ENCODE results near the gene DVL1. TPM values are rescaled to one million over a fixed set of nuclear protein-coding genes. Genes with fewer than 3 reads are reported as not detected.
"Not testable (repeated sequence)": the region's sequence is repeated elsewhere in the genome, so short reads cannot be mapped to it uniquely, and the experiment has no call there.

The DVL1 gene
- total RNA-seq, 4 donors from 2014 or later, result 84.4 to 174 (median 88.9) TPM

GRCh38 chr1:1371364-1371745 lies 22.1 kb upstream of the DVL1 start:
- ATAC-seq, result no peak
- TF ChIP-seq, protein P1, sequence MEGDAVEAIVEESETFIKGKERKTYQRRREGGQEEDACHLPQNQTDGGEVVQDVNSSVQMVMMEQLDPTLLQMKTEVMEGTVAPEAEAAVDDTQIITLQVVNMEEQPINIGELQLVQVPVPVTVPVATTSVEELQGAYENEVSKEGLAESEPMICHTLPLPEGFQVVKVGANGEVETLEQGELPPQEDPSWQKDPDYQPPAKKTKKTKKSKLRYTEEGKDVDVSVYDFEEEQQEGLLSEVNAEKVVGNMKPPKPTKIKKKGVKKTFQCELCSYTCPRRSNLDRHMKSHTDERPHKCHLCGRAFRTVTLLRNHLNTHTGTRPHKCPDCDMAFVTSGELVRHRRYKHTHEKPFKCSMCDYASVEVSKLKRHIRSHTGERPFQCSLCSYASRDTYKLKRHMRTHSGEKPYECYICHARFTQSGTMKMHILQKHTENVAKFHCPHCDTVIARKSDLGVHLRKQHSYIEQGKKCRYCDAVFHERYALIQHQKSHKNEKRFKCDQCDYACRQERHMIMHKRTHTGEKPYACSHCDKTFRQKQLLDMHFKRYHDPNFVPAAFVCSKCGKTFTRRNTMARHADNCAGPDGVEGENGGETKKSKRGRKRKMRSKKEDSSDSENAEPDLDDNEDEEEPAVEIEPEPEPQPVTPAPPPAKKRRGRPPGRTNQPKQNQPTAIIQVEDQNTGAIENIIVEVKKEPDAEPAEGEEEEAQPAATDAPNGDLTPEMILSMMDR (IDR thresholded peaks at IDR 0.05), result no peak
- no peak for TF ChIP-seq POLR2A (IDR thresholded peaks at IDR 0.05)
- no peak for TF ChIP-seq EP300 (IDR thresholded peaks at IDR 0.05)
- no peak for TF ChIP-seq POLR2AphosphoS5 (IDR thresholded peaks at IDR 0.05)
- Histone ChIP-seq H3K4me3 (no peak overlapping the region), H3K4me1 (peaks cover 0 to 43% (median 27%) of the 10 kb centered on the region in 3 donors), H3K27me3 (no peaks in the 10 kb centered on the region), H3K36me3 (peaks cover 0 to 17% of the 10 kb centered on the region in 2 donors), H3K9me3 (no peaks in the 10 kb centered on the region), H3K27ac (peak overlapping the region in 2 of 4 donors; percentile 28 to 69)
- WGBS, 2 donors (ENCODE audit: low coverage in 1 of 2), result 53 to 59% methylated on average over 8 to 9 of the region's 12 CpGs

DNA sequence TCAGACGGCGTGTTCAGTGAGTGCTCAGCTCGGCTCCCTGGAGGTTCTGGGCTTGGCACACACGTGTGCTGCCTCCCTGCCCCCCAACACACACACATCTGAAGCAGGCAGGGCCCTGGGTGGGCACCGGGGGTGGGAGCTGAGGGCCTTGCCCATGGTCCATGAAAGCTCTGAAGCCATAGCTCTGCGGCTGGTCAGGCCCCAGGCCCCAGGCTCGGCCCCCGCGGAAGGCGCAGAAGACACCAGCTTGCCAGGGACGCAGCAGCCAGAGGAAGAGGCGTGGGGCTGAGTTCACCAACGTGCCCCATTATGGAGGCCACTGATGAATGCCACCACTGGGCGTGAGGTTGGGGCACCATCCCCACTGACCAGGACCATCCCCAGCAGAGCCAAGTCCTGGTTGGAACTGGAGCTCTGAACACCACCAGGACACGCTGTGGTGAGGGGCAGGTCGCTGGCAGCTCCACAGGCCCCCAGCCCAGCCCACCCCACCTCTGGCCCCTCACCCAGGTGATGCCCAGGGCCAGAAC lies 21.6 kb upstream of the DVL1 start:
- H3K4me1 ChIP-seq, result peaks cover 0 to 38% (median 23%) of the 10 kb centered on the region in 3 donors
- no peak overlapping the region for H3K4me3 ChIP-seq
- H3K27me3 ChIP-seq, result no peaks in the 10 kb centered on the region
- WGBS, 2 donors (ENCODE audit: low coverage in 1 of 2), result no CpG with 5 or more reads among the region's 16 CpGs
- H3K9me3 ChIP-seq, result no peaks in the 10 kb centered on the region
- no peak for ATAC-seq
- TF ChIP-seq EP300 (IDR thresholded peaks at IDR 0.05) (no peak), POLR2A (IDR thresholded peaks at IDR 0.05) (no peak)
- H3K36me3 ChIP-seq, result peaks cover 0 to 17% of the 10 kb centered on the region in 2 donors
- no peak overlapping the region for H3K27ac ChIP-seq

DNA sequence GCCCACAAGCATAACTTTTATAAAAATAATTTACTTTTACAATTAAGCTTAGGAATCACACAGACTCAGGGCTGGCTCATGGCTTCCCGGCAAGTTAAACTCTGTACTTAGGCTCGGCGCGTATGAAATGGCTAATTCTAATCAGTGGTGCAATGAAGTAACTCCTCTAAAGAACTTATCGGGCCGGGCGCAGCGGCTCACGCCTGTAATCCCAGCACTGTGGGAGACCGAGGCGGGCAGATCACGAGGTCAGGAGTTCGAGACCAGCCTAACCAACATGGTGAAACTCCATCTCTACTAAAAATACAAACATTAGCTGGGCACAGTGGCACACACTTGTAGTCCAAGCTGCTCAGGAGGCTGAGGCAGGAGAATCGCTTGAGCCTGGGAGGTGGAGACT lies 20.9 kb upstream of the DVL1 start:
- not testable (repeated sequence) for H3K27me3 ChIP-seq, H3K27ac ChIP-seq, H3K4me3 ChIP-seq, ATAC-seq, H3K9me3 ChIP-seq
- peaks cover 0 to 35% (median 21%) of the 10 kb centered on the region in 3 donors for H3K4me1 ChIP-seq
- 96% methylated on average over 4 of the region's 14 CpGs; no CpG with 5 or more reads in 1 of the 2 donors for WGBS, 2 donors (ENCODE audit: low coverage in 1 of 2)
- H3K36me3 ChIP-seq, result peaks cover 0 to 17% of the 10 kb centered on the region in 2 donors

- TF ChIP-seq, protein P1 (IDR thresholded peaks at IDR 0.05), result no peak
- TF ChIP-seq EP300 (IDR thresholded peaks at IDR 0.05) (no peak), POLR2AphosphoS5 (IDR thresholded peaks at IDR 0.05) (no peak), POLR2A (IDR thresholded peaks at IDR 0.05) (no peak)
- no peaks in the 10 kb centered on the region for H3K9me3 ChIP-seq
- no peak overlapping the region for H3K4me3 ChIP-seq
- peaks cover 0 to under 1% of the 10 kb centered on the region in 2 donors for H3K36me3 ChIP-seq
- H3K4me1 ChIP-seq, result peaks cover 0 to 13% (median 8%) of the 10 kb centered on the region in 3 donors
- no peak overlapping the region for H3K27ac ChIP-seq
- ATAC-seq, result no peak
- 94 to 100% methylated on average over 4 to 5 of the region's 5 CpGs for WGBS, 2 donors (ENCODE audit: low coverage in 1 of 2)
- H3K27me3 ChIP-seq, result no peaks in the 10 kb centered on the region
Observed at GRCh38 chr1:1367315-1367714, 18.1 kb upstream of the DVL1 start.

GRCh38 chr1:1366699-1367066 lies 17.5 kb upstream of the DVL1 start:
- TF ChIP-seq, protein P1 (IDR thresholded peaks at IDR 0.05), result no peak
- TF ChIP-seq POLR2AphosphoS5 (IDR thresholded peaks at IDR 0.05), result no peak
- TF ChIP-seq POLR2A (IDR thresholded peaks at IDR 0.05), result no peak
- no peak for TF ChIP-seq EP300 (IDR thresholded peaks at IDR 0.05)
- Histone ChIP-seq H3K4me1 (peaks cover 0 to 13% (median 2%) of the 10 kb centered on the region in 3 donors), H3K27ac (no peak overlapping the region), H3K36me3 (no peaks in the 10 kb centered on the region), H3K4me3 (no peak overlapping the region), H3K27me3 (no peaks in the 10 kb centered on the region), H3K9me3 (no peaks in the 10 kb centered on the region)
- ATAC-seq, result no peak
- 91 to 93% methylated on average over 3 of the region's 3 CpGs for whole genome bisulfite sequencing, 2 donors (ENCODE audit: low coverage in 1 of 2)

DNA sequence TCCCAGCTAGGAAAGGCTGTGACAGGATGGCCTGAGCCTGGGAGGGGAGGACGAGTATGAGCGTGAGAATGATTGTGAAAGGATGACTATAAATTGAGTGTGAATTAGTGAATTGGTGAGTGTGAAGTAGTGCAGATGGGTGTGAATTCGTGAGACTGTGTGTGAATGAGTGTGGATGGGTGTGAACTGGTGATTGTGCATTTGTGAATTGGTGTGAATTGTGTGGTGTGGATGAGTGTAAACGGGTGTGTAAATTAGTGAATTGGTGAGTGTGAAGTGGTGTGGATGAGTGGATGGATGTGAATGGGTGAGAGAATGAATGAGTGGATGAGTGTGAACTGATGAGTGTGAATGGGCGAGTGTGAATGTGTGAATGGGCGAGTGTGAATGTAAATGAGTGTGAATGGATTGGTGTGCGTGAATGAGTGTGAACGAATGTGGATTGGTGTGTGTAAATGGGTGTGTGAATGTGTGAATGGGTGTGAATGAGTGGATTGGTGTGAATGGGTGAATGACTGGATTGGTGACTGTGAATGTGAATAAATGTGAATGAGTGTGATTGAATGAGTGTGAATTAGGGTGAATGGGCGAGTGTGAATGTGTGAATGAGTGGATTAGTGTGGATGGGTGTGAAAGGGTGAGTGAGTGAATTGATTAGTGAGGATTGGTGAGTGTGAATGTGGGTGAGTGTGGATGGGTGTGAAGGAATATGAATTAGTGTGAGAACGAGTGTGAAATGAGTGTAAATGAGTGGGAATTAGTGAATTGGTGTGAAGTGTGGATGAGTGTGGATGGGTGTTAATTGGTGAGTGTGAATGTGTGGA lies 16.9 kb upstream of the DVL1 start:
- 75 to 77% methylated on average over 10 of the region's 10 CpGs for WGBS, 2 donors (ENCODE audit: low coverage in 1 of 2)

More for the DNA sequence above, 16.9 kb upstream of the DVL1 start:
- no peak overlapping the region for H3K4me3 ChIP-seq
- H3K27ac ChIP-seq, result no peak overlapping the region
- peaks cover 0 to 14% (median 3%) of the 10 kb centered on the region in 3 donors for H3K4me1 ChIP-seq
- no peaks in the 10 kb centered on the region for H3K9me3 ChIP-seq
- no peak for ATAC-seq
- TF ChIP-seq POLR2AphosphoS5 (IDR thresholded peaks at IDR 0.05) (no peak), POLR2A (IDR thresholded peaks at IDR 0.05) (no peak), EP300 (IDR thresholded peaks at IDR 0.05) (no peak)
- TF ChIP-seq, protein P1 (IDR thresholded peaks at IDR 0.05), result no peak
- no peaks in the 10 kb centered on the region for H3K36me3 ChIP-seq
- no peaks in the 10 kb centered on the region for H3K27me3 ChIP-seq
